GM19035 (cell line): ENCODE data around the gene PHACTR2.
"Not testable (repeated sequence)": the region's sequence is repeated elsewhere in the genome, so short reads cannot be mapped to it uniquely, and the experiment has no call there.

Source experiments
- ATAC-seq: cut with Tn5 transposase; IDR thresholded peaks from one replicate; pipeline ENCODE4 v1.9.1; 2021; ENCODE audit not compliant: unreplicated experiment

The PHACTR2 gene

GRCh38 chr6:143677891-143678791, at the start of gene PHACTR2:
Gene PHACTR2 (plus strand): TSS chr6:143677965. CDS start chr6:143678164, 199 bp downstream.
- no peak for ATAC-seq

- ATAC-seq: no peak
Measured at GRCh38 chr6:143629104-143630080, 48.4 kb upstream of the PHACTR2 start.

- ATAC-seq: not testable (repeated sequence)
Measured at GRCh38 chr6:143631196-143631595, 46.6 kb upstream of the PHACTR2 start.

- no peak for ATAC-seq
Measured at GRCh38 chr6:143632894-143633293, 44.9 kb upstream of the PHACTR2 start.

- ATAC-seq: no peak
Measured at GRCh38 chr6:143634486-143634885, 43.3 kb upstream of the PHACTR2 start.

- ATAC-seq: no peak
Measured at GRCh38 chr6:143637691-143638090, 40.1 kb upstream of the PHACTR2 start.

GRCh38 chr6:143642403-143642802, 35.4 kb upstream of the PHACTR2 start:
- ATAC-seq: no peak

GRCh38 chr6:143647191-143647590, 30.6 kb upstream of the PHACTR2 start:
- no peak for ATAC-seq

GRCh38 chr6:143647732-143648131, 30.0 kb upstream of the PHACTR2 start:
- no peak for ATAC-seq

GRCh38 chr6:143649319-143649718, 28.4 kb upstream of the PHACTR2 start:
- ATAC-seq: not testable (repeated sequence)

GRCh38 chr6:143651328-143651727, 26.4 kb upstream of the PHACTR2 start:
- not testable (repeated sequence) for ATAC-seq

GRCh38 chr6:143652841-143653331, 24.9 kb upstream of the PHACTR2 start:
- ATAC-seq: no peak

- ATAC-seq: no peak
Measured at GRCh38 chr6:143655541-143655940, 22.2 kb upstream of the PHACTR2 start.

GRCh38 chr6:143656026-143656425, 21.7 kb upstream of the PHACTR2 start:
- ATAC-seq: no peak

- ATAC-seq: no peak
Measured at GRCh38 chr6:143657809-143658208, 20.0 kb upstream of the PHACTR2 start.

- not testable (repeated sequence) for ATAC-seq
Measured at GRCh38 chr6:143660170-143660569, 17.6 kb upstream of the PHACTR2 start.

- no peak for ATAC-seq
Measured at GRCh38 chr6:143664171-143664570, 13.6 kb upstream of the PHACTR2 start.

- ATAC-seq: not testable (repeated sequence)
Measured at GRCh38 chr6:143666007-143666406, 11.8 kb upstream of the PHACTR2 start.

- ATAC-seq: not testable (repeated sequence)
Measured at GRCh38 chr6:143669483-143669882, 8.3 kb upstream of the PHACTR2 start.

GRCh38 chr6:143673669-143674068, 4.1 kb upstream of the PHACTR2 start:
- ATAC-seq: no peak
